NCI-H446 (cell line): ENCODE measurements around the gene NFYA.
A peak's percentile ranks its signal among the peaks of the same experiment; 100 is the strongest.
"Not testable (repeated sequence)": the region's sequence is repeated elsewhere in the genome, so short reads cannot be mapped to it uniquely, and the experiment has no call there.

Experiments used
- DNase-seq, 2 experiments: peaks; one replicate each; lab custom pipeline; 2025; lab: John Stamatoyannopoulos, UW

NFYA gene

DNA sequence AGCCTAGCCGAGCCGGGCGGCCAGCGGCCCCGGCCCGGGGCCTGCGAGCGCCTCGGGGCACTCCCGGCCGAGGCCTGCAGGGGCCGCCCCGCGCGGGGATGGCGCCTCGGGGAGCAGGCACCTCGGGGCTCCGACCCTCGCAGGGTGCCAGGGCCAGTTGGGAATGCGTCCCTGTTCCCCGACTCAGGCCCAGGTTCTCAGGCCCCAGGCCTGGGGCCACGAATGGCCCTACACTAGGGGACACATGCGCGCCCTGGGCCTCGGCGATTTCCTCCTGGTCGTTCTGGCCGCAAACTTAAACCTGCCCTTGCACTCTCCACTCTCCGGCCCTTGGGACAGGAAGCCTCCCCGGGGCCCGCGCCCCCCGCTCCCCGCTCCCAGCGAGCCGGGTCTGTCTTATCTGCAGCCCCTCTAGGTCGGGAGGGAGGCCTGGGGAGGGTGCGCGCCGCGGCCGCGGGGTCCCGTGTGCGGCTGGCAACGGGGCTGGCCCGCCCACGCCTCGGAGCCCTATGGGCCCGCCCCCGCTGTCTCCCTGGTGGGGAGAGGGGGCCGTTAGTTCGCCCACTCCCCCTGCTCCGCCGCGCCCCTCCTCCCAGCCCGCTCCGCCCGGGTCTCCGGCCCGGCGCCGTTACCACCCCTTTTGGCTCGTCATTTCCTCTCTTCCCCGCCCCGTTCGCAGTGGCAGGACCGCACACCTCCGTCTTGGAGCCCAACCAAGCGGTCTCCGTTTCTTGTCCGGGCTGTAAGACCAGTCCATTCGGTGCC is 611 bp downstream of the NFYA start:
- DNase-seq, result peak; percentile 69 to 84

DNA sequence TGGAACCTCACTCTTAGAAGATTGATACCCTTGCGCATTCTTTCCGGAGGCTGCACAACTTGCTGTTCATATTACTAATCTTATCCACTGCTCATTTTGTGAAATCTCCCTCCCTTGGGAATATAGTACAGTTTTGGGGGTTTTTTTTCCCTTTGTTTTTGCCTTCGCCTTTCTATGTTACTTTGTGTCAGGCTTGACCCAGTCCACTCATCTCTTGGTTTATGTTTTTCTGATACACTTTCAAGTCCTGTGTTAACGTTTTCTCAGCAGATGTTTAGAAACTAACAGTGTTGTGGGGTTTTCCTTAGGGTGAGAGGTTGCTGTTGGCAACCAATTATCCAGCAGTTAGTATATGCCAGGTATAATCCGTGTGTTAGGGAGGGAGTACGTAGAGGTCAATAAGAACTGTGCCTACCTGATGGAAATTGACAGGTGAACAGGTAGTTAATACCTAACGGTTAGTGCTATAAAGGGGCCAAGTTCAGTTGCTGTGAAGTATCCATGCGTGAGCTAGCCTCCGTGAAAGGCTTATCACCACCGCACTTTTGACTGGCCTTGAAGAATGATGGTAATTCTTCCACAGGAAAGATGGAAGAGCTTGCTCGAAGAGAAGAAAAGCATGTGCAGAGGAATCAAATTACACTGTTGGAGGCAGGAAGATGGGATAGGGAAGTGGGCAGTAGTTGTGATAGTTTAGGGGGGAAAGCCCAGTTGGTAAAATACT is 1.4 kb downstream of the NFYA start:
- peak in 1 of 2 experiments; percentile 24 for DNase-seq

DNA sequence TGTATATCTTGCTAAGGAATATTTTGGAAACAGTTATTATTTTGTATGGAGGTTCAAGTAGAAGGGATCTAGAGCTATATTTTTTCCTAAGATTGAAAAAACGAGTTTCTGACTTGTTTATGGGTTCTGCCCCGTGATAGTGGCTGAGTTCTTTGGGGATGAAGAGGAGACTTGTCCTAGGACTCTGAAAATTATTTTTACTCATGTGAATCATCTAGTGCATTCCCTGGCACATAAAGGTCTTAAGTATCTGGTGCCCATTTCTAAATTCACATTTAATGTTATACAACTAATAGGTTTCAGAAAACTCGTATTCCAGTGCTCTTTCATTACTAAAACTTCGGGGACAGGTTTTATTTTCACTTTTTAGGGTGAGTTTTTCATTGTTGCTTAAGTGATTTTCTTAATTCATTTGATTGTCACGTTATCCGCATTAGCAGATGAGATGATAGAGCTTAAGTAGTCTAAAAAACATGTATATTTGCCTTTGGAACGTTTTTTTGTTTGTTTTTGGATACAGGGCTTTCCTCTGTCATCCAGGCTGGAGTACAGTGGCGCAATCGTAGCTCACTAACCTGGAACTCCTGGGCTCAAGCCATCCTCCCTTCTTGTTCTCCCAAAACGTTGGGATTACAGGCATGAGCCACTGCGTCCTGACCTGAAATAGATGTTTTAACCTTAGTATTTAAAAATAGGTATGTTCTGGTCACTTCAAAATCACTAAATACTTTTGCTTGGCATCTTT is 2.1 kb downstream of the NFYA start:
- no peak for DNase-seq

DNA sequence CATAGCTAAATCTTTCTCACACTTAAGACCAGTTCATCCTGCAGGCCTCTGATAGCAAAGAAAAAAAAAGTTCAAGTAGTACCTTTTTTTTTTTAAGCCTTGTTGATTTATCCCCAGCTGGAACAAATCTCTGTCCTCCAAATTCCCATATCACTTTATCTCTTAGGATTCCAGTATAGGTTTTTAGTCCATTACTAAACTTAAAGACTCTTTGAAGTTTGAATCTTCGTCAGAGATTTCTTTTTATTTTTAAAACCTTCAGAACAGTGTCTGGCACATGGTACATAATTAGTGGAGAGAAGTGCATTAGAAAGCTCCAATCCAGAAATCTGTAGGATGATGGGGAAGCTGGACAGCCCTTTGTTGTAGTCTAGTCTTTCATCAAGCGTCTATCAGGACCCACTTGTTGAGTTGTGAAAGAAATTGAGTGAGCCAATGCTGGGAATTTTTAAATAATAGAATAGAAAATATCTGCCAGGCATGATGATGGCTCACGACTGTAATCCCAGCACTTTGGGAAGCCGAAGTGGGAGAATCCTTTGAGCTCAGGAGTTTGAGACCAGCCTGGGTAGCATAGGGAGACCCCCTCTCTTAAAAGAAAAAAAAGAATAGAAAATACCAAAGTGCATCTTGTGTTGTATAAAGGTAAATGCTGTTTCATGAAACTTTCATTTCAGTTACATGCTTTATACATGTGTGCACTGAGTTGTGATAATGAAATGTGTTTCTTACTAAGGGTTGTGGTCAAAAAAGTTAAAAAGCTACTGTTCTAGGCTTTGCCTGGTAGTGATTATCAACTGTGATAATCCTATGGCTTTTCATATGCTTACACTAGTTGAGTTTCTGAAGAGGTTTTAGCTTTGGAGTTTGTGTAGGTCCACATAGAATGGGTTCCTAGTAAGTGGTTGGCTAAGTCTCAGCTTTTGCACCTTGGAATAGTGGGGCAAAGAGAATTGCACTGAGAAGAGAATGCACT is 3.2 kb downstream of the NFYA start:
- no peak for DNase-seq

DNA sequence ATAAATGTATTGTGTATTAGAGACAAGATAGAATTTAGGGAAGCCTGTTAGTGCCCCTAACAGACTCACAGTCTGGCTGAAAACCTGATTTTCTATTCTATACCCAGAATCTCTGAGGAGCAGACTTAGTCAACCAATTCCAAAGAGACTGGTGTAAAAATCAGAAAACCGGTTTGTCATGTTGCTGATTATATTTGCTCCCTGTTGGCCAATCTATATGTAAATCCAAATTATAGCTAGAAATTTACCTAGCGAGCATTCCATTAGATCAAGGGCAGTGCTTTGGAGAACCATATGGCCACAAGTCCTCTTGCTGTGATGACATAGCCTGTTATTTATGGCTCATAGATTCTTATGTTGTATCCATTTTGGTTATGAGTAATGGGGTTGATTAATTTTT is 4.8 kb downstream of the NFYA start:
- DNase-seq, result no peak

DNA sequence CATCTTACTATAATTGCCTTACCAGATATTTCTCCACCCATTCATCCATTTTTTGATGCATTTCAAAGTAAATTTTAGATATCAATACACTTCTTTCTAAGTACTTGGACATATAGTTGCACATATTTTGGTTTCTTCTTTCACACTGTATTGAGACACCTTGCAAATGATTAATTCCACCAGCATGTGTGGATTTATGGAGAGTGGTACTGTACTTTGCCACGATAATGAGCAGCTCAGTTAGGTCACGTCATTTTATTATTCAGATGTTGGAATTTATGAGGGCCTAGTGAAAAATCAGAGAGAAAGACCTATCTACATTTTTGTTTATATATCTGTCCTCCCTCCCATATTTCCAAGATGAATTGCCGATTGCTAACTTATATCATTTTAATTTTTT is 5.3 kb downstream of the NFYA start:
- no peak for DNase-seq

DNA sequence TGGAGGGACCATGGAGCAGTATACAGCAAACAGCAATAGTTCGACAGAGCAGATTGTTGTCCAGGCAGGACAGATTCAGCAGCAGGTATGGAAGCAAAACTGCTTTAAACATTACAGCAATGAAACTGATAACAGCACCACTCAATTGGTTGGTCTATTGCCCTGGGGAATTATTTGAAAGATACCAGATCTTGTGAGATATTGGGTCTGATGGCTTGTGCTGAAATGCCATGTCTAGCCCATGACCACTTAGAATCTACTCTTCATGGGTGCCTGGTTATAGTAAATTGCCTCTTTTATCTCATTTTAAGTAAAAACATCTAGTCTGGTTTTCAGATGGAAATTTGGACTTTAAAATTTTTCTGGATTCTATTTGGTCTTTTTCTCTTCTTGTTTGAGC is 6.3 kb downstream of the NFYA start:
- DNase-seq, result no peak

DNA sequence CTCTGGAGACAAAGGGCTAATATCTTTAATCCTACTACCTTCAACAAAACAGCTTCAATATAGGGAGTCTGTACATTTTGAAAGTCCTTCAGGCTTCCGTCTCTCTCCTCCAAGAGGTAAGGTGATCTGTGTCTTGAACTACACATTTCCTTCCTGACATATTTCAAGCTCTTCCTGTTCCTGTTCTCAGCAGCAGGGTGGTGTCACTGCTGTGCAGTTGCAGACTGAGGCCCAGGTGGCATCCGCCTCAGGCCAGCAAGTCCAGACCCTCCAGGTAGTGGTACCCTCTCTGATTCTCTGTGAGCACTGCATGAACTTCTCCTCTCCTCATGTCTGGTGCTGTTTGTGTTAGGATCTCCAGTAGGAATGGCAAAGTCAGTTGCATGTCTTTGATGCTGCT is 7.8 kb downstream of the NFYA start:
- no peak for DNase-seq

DNA sequence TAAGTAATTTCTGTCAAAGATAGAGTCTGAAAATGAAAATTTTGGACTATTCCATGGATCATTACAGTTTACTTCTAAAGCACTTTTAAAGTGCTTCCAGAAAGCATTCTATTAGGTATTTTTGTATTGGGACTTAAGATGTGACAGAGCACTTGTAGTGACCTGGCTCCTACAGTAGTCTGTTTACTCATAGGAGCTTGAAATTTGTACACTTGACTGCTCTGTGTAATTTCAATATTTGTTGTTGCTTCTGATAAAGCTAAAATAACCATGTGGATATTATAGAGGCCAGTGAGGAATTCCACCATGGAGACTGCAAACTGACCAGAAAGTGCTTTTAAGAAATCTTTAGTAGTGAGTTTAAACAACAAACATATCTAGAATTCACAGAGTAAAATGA is 10.3 kb downstream of the NFYA start:
- no peak for DNase-seq

DNA sequence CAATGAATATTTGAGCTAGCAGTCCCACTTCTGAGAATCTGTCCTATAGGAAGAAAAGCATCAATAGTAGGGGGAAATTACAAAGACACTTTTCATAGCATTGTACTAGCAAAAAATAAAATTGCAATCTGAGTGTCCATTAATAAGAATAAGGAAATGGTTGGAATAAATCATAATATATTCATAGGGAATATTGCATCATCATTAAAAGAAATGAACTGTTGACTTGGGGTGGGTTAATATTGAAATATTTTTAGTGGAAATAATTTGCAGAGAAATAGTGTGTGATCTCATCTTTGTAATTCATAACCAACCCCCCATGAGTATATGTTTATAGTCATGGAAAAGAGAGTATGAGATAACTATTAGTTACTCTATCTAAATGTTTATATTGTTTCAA is 12.4 kb downstream of the NFYA start:
- no peak for DNase-seq

DNA sequence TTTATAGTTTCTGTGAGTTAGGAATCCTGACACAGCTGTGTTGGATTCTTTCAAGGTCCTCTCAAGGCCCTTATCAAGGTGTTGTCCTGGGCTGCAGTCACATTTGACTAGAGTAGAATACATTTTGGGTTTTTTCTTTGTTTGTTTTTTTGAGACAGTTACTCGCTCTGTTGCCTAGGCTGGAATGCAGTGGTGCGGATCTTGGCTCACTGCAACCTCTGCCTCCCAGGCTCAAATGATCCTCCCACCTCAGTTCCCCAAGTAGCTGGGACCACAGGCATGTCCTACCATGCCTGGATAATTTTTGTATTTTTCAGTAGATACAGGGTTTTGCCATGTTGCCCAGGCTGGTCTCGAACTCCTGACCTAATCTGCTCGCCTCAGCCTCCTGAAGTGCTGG is 15.7 kb downstream of the NFYA start:
- DNase-seq, result no peak

DNA sequence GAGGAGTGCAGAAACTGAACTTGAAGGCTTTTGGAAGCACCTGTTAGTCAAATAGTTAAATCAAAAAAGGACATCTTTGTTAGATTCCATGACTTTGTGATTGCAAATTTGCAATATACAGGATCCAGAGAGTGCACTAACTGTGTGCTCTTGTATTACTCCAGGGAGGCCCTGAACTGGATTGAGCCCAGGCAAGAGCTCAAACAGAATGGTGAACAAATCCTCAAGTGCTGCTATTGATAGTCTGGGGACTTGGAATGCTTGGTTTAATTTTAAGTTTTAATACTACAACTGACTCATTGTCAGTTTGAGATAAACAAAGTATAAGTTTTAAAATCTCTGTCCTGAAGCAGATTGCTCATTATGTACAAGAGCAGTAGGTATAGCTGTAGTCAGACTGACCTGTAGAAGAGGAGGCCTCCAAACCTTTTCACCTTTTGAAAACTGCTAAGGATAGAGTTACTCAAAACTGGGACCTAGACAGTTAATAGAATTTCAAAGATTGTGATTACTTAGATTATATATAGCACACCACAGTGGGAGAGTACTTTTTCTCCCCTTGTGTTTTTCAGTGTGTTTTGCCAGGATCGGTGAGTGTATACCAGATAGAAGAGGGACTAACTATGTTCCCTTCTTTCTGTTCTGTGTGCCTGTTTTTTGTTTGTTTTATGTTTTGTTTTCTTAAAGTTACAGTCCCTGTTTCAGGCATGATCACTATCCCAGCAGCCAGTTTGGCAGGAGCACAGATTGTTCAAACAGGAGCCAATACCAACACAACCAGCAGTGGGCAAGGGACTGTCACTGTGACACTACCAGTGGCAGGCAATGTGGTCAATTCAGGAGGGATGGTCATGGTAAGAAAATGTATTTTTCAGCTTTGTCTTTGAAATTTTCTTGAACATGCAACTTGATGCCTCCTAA is 18.3 kb downstream of the NFYA start:
- DNase-seq, result no peak

DNA sequence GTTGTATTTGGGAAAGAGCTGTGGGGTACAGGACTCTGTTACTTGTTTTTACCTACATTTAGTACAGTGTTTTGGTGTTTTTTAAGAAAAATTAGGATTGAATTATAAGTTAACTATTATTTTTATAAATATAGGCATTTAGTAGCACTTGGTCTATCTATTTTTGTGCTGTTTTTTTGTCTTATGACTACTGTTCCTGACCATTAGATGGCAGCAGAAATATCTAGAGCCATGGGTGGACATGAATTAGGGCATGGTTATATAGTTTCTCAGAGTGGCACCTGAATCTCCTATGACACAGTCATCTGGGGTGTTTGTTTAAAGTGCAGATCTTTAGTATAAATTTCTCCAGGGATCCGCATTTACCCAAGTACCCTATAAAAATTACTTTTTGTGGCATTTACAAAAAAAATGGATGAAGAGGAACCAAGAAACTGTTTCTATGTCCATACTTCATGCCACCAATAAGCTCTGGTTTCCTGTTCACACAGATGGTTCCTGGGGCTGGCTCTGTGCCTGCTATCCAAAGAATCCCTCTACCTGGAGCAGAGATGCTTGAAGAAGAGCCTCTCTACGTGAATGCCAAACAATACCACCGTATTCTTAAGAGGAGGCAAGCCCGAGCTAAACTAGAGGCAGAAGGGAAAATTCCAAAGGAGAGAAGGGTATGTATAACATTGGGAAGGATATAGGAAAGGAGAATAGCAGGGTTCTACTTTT is 19.8 kb downstream of the NFYA start:
- DNase-seq, result peak in 1 of 2 experiments; percentile 16

DNA sequence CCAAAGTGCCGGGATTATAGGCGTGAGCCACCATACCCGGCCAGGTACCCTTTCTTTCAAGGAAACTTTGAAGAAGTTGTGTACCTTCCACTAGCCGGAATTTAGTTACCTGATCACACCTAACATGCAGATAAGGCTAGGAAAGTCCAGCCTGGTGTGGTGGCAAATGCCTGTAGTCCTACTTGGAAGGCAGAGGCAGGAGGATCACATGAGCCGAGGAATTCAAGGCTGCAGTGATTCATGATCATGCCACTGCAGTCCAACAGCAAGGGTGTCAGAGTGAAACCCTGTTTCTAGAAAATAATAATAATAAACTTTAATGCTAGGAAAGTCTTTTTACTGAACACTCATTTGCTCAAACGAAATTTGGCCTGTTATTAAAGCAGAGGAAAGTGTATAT is 21.0 kb downstream of the NFYA start:
- no peak for DNase-seq

DNA sequence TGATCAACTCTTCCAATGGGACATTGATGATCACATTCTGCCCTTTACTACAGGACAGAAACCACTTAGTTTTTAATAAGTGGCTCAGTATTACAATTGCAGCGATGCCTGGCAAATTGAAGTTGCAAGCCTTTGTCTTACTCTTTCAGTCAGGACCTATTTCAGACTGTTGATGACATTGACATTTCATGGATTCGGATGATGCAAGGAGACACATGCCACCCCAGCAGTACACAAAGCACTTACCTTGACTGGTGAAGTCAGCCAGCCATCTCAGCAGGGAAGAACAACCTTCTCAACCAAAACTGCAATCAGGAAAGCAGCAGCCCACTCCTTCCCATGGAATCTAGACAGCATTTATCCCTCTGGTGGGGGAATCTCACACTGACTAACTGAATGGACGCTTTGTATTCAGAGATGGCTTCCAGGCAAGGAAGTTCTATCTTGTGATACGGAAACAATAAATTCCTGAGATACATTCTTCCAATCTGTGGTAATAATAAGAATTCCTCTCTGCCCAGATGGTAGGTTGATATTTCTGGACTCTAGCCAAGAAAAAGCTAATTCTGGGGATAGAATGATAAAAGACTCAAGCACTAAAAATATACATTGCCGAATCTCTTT is 24.8 kb downstream of the NFYA start:
- DNase-seq, result peak in 1 of 2 experiments; percentile 40

DNA sequence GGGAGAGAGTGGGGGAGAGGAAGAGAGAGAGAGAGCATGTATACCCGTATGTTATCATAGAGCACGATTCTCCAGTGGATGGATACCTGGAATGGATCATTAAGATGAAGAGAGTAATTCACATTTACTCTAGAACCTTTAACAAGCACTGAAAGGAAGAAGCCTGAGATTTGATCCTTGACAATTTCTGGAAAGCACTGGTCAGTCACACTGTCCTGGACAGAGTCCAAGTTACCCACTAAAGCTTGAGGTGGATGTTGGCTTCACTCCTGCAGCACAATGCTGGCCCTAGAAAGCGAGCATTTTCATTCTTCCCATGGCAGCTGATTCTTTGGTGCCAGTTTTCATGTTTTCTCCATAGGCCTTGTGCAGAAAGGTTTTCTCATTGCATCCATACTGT is 25.6 kb downstream of the NFYA start:
- DNase-seq, result no peak

DNA sequence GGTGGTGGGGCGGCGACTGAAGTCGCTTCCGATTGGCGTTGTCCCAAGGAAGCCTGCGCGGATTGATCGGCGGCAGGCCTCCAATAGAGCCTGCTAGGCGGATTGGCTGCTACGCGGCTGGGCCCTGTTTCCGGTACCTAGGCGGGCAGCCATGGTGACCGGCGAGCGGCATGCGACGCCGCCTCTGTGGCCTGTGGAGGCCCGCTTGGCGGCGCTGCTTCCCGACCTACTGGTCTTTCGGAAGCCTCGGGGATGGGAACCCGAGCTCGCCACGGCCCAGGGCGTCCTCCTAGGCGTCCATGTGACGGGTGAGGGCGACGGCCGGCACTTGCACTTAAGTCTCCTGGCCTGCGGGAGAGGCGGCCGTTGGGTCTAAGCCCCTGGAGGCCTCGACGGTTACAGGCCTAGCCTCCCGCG is 28.1 kb downstream of the NFYA start:
- DNase-seq, result no peak

DNA sequence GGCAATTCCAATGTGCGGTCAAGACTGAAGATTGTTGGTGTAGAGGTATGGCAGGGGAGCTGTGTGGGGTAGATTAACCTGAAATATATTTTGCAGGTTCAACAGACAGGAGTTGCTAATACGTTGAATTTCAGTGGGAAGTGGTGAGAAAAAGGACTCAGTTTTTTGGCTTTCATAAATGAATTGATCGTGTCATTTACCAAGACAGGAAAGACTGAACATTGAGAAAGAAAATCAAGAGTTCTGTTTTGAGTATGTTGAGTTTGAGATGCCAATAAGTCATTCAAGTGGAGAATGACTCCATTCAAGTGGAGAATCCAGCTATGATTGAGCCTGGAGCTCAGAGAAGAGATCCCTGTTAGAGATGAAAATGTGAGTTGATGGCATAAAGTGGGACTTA is 31.1 kb downstream of the NFYA start:
- no peak for DNase-seq

DNA sequence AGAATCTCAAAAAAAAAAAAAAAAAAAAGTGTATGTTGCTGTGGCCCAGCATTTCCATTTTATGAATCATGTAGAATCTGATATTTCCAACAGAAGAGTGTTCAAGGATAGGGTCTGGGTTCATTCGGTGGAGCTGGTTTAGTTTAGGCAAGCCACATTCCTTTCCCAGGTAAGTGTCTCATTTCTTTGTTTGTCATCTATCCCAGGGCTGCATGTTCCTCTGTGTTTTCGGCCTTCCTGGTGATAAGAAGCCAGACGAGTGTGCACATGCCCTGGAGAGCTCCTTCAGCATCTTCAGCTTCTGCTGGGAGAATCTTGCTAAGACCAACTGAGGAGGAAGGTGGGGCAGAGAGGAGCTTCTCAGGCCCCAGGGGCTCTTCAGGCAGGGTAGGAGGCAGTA is 38.2 kb downstream of the NFYA start:
- no peak for DNase-seq

DNA sequence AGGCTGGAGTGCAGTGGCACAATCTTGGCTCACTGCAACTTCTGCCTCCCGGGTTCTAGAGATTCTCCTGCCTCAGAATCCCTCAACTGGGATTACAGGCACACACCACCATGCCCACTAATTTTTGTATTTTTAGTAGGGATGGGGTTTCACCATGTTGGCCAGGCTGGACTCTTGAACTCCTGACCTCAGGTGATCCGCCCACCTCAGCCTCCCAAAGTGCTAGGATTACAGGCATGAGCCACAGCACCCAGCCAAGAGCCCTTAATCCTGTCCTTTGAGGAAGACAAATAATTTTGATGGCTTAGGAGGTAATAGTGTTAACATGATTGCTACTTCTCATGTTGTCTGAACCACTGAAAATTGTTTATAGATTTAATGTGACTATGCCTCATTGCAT is 42.3 kb downstream of the NFYA start:
- DNase-seq, result not testable (repeated sequence)
